K562 (cell line): ENCODE results near the gene SLC13A3. TPM values are rescaled to one million over a fixed set of nuclear protein-coding genes. Genes with fewer than 3 reads are reported as not detected.

ENCODE experiments used
- ARID2 ChIP-seq: fragments of 450-650 bp; IDR thresholded peaks from 2 replicates; pipeline ENCODE4 v1.6.1; 2017; ENCODE audit warnings: antibody characterized with exemption, mild to moderate bottlenecking
- CBX3 ChIP-seq, 2 experiments: IDR thresholded peaks; 1 replicate in 1 of 2; 2 replicates in 1 of 2; pipeline ENCODE4 v1.6.1; 2012; ENCODE audit warnings: inconsistent platforms in 2 of 2, low read length in 2 of 2, borderline replicate concordance in 1 of 2, control low read depth in 1 of 2
- CC2D1A ChIP-seq: fragments of 450-650 bp; IDR thresholded peaks from 2 replicates; pipeline ENCODE4 v1.6.1; 2017; ENCODE audit warnings: mild to moderate bottlenecking
- ZNF253 ChIP-seq: fragments of 250-450 bp; sonication (Bioruptor Pico); conservative IDR thresholded peaks from 2 replicates; pipeline ENCODE4 v1.6.1; 2021; ENCODE audit warnings: mild to moderate bottlenecking
- ZNF277 ChIP-seq: fragments of 250-450 bp; sonication (Bioruptor Pico); IDR thresholded peaks from 2 replicates; pipeline ENCODE4 v1.8.0; 2022; ENCODE audit warnings: inconsistent platforms, mild to moderate bottlenecking, moderate library complexity, borderline replicate concordance
- ZNF41 ChIP-seq: fragments of 250-450 bp; sonication (Bioruptor Pico); conservative IDR thresholded peaks from 2 replicates; pipeline ENCODE4 v1.4.0; 2020; ENCODE audit warnings: mild to moderate bottlenecking
- polyA plus RNA-seq, 8 experiments: library from polyadenylated mRNA; depleted of rRNA in 4 of 8; stranded (reverse) in 5 of 8; unstranded in 3 of 8; fragments of >200 nt; fragmentation: Nextera tagmentation in 2 of 8; fragmentation: Illumina TruSeq in 1 of 8; extraction: Ambion mirVana in 2 of 8; extraction: Trizol in 1 of 8; gene quantifications; 2 replicates each; pipeline versions ENCODE4 v1.2.1 to v1.2.3, GENCODE V29; 2011 to 2014; ENCODE audit warnings: inconsistent platforms in 1 of 8, missing spikeins in 1 of 8
- total RNA-seq, 7 experiments: library from RNA; depleted of rRNA in 6 of 7; stranded (reverse); fragments of >200 nt in 6 of 7; fragmentation: Illumina TruSeq in 2 of 7; extraction: Trizol in 2 of 7; gene quantifications; 2 replicates each; pipeline versions ENCODE4 v1.2.1 to v1.2.3, GENCODE V29; 2011 to 2021; ENCODE audit warnings: low replicate concordance in 1 of 7
- TF ChIP-seq, protein P1 (sequence below): fragments of 450-650 bp; formaldehyde crosslinking; IDR thresholded peaks from 2 replicates; pipeline ENCODE4 v1.4.0; 2020; ENCODE audit warnings: mild to moderate bottlenecking, moderate library complexity

The SLC13A3 gene
- total and polyA plus RNA-seq, 9 of the 15 experiments (the other 6 are each of a cell fraction or from before 2014, with no cell fraction given): 5.5 to 16.4 (median 8.5) TPM

- TF ChIP-seq, protein P1, sequence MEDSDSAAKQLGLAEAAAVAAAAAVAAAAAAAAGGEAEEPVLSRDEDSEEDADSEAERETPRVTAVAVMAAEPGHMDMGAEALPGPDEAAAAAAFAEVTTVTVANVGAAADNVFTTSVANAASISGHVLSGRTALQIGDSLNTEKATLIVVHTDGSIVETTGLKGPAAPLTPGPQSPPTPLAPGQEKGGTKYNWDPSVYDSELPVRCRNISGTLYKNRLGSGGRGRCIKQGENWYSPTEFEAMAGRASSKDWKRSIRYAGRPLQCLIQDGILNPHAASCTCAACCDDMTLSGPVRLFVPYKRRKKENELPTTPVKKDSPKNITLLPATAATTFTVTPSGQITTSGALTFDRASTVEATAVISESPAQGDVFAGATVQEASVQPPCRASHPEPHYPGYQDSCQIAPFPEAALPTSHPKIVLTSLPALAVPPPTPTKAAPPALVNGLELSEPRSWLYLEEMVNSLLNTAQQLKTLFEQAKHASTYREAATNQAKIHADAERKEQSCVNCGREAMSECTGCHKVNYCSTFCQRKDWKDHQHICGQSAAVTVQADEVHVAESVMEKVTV (CRISPR knock-in tag): peak; percentile 41; the same call in 1 of the 2 replicates
- no peak for TF ChIP-seq ZNF277 (CRISPR knock-in tag)
- peak in 1 of 2 experiments; percentile 58; a peak in 1 of 3 replicates for TF ChIP-seq CBX3 (IDR thresholded peaks at IDR 0.05; ENCODE audit: borderline replicate concordance in 1 of 2, low read length in 2 of 2)
- no peak for TF ChIP-seq ZNF41 (CRISPR knock-in tag)
- TF ChIP-seq CC2D1A: 0 out of 2 replicates have a peak, but pooled peaks have one; percentile 21
- no peak for TF ChIP-seq ZNF253 (CRISPR knock-in tag)
- TF ChIP-seq ARID2: peak; percentile 66; the same call in 1 of the 2 replicates
These were observed 48.5 kb upstream of the SLC13A3 start (continued) for GRCh38 chr20:46699651-46700359.
